MG63 (cell line): ENCODE data around the gene STAT3. TPM values are rescaled to one million over a fixed set of nuclear protein-coding genes. Genes with fewer than 3 reads are reported as not detected.
"Not testable (repeated sequence)": the region's sequence is repeated elsewhere in the genome, so short reads cannot be mapped to it uniquely, and the experiment has no call there.

Experiments
- DNase-seq: peaks from one replicate; pipeline ENCODE4 v3.0.0-alpha.2; 2020
- H3K27me3 ChIP-seq: fragments of 250-450 bp; sonication (Bioruptor Pico); 2 replicates; pipeline ENCODE4 v1.5.1; 2020; ENCODE audit warnings: mild to moderate bottlenecking, moderate library complexity
- H3K36me3 ChIP-seq: fragments of 250-450 bp; sonication (Bioruptor Pico); 2 replicates; pipeline ENCODE4 v1.5.1; 2020; ENCODE audit warnings: mild to moderate bottlenecking, moderate library complexity
- H3K4me3 ChIP-seq: fragments of 250-450 bp; sonication (Bioruptor Pico); 2 replicates; pipeline ENCODE4 v1.5.1; 2020; ENCODE audit warnings: mild to moderate bottlenecking, moderate library complexity
- H3K9me3 ChIP-seq: fragments of 250-450 bp; sonication (Bioruptor Pico); 2 replicates; pipeline ENCODE4 v1.5.1; 2020; ENCODE audit warnings: mild to moderate bottlenecking, moderate library complexity
- total RNA-seq: library from RNA; depleted of rRNA; stranded (reverse); fragments of >200 nt; shearing (Covaris generic); gene quantifications from 2 replicates; pipeline ENCODE4 v1.2.3, GENCODE V29; 2014; ENCODE audit warnings: low replicate concordance

The STAT3 gene
- total RNA-seq, 1 experiment from 2014 or later: 59.9 TPM

GRCh38 chr17:42342242-42343008, 45.8 kb downstream of the STAT3 start:
- H3K4me3 ChIP-seq: no peak overlapping the region
- H3K9me3 ChIP-seq: no peaks in the 10 kb centered on the region
- DNase-seq: no peak
- H3K36me3 ChIP-seq: peaks cover 72% of the 10 kb centered on the region
- H3K27me3 ChIP-seq: no peaks in the 10 kb centered on the region

DNA sequence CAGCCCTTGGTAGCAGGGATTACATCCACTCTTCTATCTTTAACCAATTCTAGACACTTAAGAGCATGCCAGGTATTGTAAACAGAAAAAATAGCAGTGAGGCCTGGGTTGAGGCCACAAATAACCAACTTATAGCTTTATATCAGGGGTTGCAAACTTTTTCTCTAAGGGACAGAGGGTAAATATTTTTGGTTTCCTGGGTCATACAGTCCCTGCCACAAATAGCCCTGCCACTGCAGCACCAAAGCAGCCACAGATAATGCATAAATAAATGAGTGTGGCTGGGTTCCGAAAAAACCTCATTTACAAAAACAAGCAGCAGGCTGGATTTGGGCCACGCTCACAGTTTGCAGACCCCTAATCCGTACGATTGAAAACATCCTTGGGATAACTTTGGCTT, 46.7 kb downstream of the STAT3 start:
- DNase-seq: no peak
- H3K4me3 ChIP-seq: no peak overlapping the region
- H3K9me3 ChIP-seq: no peaks in the 10 kb centered on the region
- H3K36me3 ChIP-seq: peaks cover 77% of the 10 kb centered on the region
- no peaks in the 10 kb centered on the region for H3K27me3 ChIP-seq

GRCh38 chr17:42340691-42341127, 47.5 kb downstream of the STAT3 start:
- H3K36me3 ChIP-seq: peaks cover 77% of the 10 kb centered on the region
- no peak for DNase-seq
- H3K27me3 ChIP-seq: no peaks in the 10 kb centered on the region
- H3K4me3 ChIP-seq: no peak overlapping the region
- H3K9me3 ChIP-seq: no peaks in the 10 kb centered on the region

DNA sequence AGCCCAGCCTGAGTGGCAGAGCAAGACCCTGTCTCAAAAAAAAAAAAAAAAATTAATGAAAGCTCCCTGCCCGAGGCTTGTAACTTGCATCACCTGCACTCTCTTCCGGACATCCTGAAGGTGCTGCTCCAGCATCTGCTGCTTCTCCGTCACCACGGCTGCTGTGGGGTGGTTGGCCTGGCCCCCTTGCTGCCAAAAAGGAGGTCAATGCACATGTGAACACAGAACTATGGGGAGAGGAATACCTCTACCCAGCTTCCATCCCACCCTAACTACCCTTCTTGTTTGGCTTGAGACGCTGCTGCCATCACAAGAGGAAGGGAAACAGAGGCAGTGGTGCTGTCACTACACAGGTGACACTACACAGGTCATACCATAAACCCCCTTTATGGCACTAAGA, 49.0 kb downstream of the STAT3 start:
- Histone ChIP-seq H3K4me3 (no peak overlapping the region), H3K36me3 (peaks cover 74% of the 10 kb centered on the region), H3K9me3 (no peaks in the 10 kb centered on the region), H3K27me3 (no peaks in the 10 kb centered on the region)
- no peak for DNase-seq

DNA sequence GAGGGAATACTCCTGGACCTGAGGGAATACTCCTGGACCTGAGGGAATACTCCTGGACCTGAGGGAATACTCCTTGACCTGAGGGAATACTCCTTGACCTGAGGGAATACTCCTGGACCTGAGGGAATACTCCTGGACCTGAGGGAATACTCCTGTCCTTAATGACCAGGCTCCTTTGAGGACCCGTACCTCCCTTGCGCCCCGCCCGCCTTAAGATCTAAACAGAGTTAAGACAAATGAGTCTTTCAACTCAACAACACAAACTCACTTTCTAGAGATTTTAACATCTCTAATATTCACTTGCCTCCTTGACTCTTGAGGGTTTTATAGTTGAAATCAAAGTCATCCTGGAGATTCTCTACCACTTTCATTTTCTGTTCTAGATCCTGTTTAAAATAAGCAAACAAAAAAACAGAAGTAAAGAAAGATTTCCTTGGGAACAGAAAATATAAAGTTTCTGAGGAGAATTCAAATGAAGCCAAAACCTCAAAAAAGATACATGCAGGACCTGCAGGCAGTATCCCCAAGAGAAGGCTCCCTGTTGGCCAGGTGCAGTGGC, 49.7 kb downstream of the STAT3 start:
- H3K4me3 ChIP-seq: no peak overlapping the region
- peaks cover 73% of the 10 kb centered on the region for H3K36me3 ChIP-seq
- no peaks in the 10 kb centered on the region for H3K27me3 ChIP-seq
- H3K9me3 ChIP-seq: no peaks in the 10 kb centered on the region
- DNase-seq: no peak

DNA sequence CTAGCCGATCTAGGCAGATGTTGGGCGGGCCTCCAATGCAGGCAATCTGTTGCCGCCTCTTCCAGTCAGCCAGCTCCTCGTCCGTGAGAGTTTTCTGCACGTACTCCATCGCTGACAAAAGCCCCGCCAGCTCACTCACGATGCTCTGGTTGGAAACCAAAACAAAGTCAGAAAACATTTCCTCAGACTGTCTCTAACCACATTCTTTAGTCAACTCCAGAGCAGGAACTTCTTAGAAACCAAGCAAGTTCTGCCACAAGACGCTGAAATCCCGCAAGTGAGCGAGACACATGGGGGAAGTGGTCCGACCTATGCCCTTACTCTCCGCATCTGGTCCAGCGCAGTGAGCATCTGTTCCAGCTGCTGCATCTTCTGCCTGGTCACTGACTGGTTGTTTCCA, 50.8 kb downstream of the STAT3 start:
- Histone ChIP-seq H3K4me3 (no peak overlapping the region), H3K36me3 (peaks cover 77% of the 10 kb centered on the region), H3K9me3 (no peaks in the 10 kb centered on the region), H3K27me3 (no peaks in the 10 kb centered on the region)
- no peak for DNase-seq

DNA sequence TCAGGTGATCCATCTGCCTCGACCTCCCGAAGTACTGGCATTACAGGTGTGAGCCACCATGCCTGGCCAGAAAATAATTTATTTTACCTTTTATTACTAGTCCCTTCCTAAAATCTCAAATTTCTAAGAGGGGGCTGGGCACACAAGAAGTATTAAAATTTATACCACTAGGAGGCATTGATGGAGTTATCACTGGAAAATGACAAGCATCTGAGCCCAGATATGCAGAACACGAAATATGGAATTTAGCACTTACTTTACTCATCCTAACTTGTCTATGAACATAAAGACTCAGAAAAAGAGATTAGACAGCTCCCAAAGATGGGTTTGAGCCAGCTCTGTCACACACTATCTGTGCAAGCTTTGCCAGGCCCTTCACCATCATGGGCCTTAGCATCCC, 53.6 kb downstream of the STAT3 start:
- Histone ChIP-seq H3K4me3 (no peak overlapping the region), H3K36me3 (peaks cover 68% of the 10 kb centered on the region)
- no peak for DNase-seq

DNA sequence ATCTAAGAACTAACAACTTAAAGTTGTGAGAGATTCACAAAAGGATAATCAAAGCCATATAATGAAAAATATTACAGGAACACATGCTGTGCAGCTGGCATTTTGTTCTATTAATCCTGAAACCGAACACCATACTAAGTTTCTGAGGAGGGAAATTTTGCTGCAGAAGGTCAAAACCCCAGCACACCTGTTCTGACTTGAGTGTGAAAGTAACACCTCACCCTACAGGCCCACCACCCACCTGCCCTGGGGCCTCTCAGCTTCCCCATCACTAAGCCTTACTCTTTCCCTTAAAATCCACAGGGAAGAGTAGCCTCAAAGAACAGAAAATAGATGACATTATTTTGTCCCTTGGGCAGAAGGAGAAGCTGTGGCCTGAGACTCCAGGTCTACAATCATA, 55.2 kb downstream of the STAT3 start:
- no peak overlapping the region for H3K4me3 ChIP-seq
- H3K9me3 ChIP-seq: no peaks in the 10 kb centered on the region
- peaks cover 64% of the 10 kb centered on the region for H3K36me3 ChIP-seq
- H3K27me3 ChIP-seq: no peaks in the 10 kb centered on the region
- DNase-seq: no peak

More for the DNA sequence above, 53.6 kb downstream of the STAT3 start:
- no peaks in the 10 kb centered on the region for H3K27me3 ChIP-seq
- H3K9me3 ChIP-seq: no peaks in the 10 kb centered on the region

DNA sequence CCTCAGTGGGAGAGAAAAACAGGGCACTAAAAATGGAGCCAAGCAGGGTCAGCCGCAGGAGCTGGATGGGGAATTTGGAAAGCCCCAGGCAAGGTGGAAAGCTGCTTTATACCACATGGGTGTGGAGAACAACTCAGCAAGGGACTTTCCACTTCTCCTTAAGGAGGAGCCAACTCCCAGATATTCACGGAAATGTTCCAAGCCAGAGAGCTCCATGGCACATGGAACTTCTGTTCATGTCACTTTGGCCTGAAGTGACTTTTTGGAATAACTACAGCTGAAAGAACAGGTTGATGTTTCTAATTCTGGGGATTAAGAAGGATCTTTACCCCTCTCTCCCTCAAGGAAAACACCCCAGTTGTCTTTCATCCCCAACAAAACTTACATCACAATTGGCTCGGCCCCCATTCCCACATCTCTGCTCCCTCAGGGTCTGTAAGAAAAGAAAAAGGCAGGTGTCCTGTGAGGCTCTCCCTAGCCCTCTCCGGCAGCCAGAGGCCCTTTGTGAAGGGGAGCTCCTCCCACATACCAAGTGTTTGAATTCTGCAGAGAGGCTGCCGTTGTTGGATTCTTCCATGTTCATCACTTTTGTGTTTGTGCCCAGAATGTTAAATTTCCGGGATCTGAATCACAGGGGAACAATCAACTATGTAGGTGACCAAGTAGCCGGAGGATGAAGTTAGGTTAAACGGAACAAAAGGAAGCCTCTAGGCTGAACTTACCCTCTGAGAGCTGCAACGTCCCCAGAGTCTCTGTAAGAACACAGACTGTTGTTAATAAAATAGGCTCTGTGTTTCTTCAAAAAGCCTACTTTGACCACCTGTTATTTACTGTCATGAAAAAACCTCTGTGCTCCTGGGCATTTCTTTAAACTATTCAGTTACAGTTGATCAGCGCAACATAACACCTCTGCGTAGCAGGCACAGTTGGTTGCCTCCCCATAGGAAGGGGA, 58.9 kb downstream of the STAT3 start:
- Histone ChIP-seq H3K9me3 (no peaks in the 10 kb centered on the region), H3K27me3 (no peaks in the 10 kb centered on the region), H3K4me3 (no peak overlapping the region), H3K36me3 (peaks cover 61% of the 10 kb centered on the region)
- peak; percentile 81 for DNase-seq

- Histone ChIP-seq H3K4me3 (no peak overlapping the region), H3K36me3 (peaks cover 69% of the 10 kb centered on the region), H3K9me3 (no peaks in the 10 kb centered on the region), H3K27me3 (no peaks in the 10 kb centered on the region)
- peak; percentile 97 for DNase-seq
Measured at GRCh38 chr17:42325026-42325425, 63.2 kb downstream of the STAT3 start.

- H3K9me3 ChIP-seq: no peaks in the 10 kb centered on the region
- H3K27me3 ChIP-seq: no peaks in the 10 kb centered on the region
- H3K36me3 ChIP-seq: peaks cover 79% of the 10 kb centered on the region
- no peak overlapping the region for H3K4me3 ChIP-seq
- DNase-seq: no peak
Measured at GRCh38 chr17:42323268-42323773, 64.9 kb downstream of the STAT3 start.

GRCh38 chr17:42322382-42323267, 65.6 kb downstream of the STAT3 start:
- H3K9me3 ChIP-seq: no peaks in the 10 kb centered on the region
- no peaks in the 10 kb centered on the region for H3K27me3 ChIP-seq
- H3K36me3 ChIP-seq: peaks cover 77% of the 10 kb centered on the region
- DNase-seq: peak; percentile 91
- no peak overlapping the region for H3K4me3 ChIP-seq

DNA sequence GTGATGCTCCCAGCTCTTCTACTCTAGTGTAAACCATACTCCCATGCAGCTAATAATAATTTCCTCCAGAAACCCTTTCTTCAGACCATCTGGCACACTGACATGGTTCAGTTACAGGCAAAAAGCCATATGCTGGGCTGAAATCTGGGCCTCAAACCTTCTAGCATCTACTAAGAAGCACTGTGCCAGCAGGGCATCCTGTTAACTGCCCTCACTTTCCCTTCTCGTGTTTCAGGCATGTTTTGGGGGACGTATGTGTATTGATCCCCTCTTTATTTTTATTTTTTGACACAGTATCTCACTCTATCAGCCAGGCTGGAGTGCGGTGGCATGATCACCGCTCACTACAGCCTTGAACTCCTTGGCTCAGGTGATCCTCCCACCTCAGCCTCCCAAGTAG, 66.7 kb downstream of the STAT3 start:
- Histone ChIP-seq H3K27me3 (no peaks in the 10 kb centered on the region), H3K9me3 (no peaks in the 10 kb centered on the region), H3K36me3 (peaks cover 79% of the 10 kb centered on the region), H3K4me3 (no peak overlapping the region)
- no peak for DNase-seq

DNA sequence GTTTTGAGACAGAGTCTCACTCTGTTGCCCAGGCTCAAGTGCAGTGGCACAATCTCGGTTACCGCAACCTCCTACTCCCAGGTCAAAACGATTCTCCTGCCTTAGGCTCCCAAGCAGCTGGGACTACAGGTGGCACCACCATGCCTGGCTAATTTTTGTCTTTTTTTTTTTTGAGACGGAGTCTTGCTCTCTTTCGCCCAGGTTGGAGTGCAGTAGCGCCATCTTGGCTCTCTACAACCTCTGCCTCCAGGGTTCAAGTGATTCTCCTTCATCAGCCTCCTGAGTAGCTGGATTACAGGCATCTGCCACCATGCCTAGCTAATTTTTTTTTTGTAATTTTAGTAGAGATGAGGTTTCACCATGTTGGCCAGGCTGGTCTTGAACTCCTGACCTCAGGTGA, 70.3 kb downstream of the STAT3 start:
- peaks cover 78% of the 10 kb centered on the region for H3K36me3 ChIP-seq
- not testable (repeated sequence) for H3K4me3 ChIP-seq, H3K27me3 ChIP-seq, DNase-seq, H3K9me3 ChIP-seq

DNA sequence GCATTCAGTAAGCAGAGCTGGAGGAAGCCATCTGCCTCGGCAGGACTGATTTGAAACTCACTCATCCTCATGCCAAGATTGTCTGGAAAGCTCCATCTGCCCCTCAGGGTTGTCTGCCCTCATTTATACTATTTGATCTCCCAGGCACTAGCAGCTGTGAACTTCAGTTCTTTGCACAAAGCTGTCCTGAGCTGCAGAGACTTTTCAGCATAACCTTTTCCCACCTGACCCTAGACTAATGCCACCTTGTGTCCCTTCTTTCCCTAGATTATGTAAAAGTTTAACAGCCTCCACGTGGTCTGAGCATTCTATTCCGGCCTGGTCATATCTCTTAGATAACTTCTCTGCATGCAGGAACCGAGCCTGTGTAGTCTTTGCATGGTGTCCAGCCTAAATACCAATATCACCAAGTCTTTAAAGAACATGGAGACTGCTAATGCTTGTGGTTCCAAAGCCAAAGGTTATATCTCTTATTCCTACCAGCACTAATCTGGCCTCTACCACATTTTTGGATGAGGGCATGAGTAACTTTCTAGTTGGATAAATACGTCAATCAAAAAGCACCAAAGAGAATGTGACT, 70.9 kb downstream of the STAT3 start:
- H3K36me3 ChIP-seq: peaks cover 73% of the 10 kb centered on the region
- no peaks in the 10 kb centered on the region for H3K27me3 ChIP-seq
- H3K9me3 ChIP-seq: no peaks in the 10 kb centered on the region
- DNase-seq: no peak
- no peak overlapping the region for H3K4me3 ChIP-seq

GRCh38 chr17:42316755-42317154, 71.5 kb downstream of the STAT3 start:
- H3K27me3 ChIP-seq: no peaks in the 10 kb centered on the region
- H3K9me3 ChIP-seq: no peaks in the 10 kb centered on the region
- no peak overlapping the region for H3K4me3 ChIP-seq
- no peak for DNase-seq
- peaks cover 68% of the 10 kb centered on the region for H3K36me3 ChIP-seq
